GM12891 (cell line): ENCODE measurements around the gene PRPF6.

Source experiments
- POLR2A ChIP-seq: IDR thresholded peaks from 2 replicates; pipeline ENCODE4 v1.6.1; 2011; ENCODE audit warnings: low read depth, low read length, control low read depth
- TAF1 ChIP-seq: IDR thresholded peaks from 2 replicates; pipeline ENCODE4 v1.6.1; 2011; ENCODE audit warnings: low read depth, low read length, control low read depth

DNA sequence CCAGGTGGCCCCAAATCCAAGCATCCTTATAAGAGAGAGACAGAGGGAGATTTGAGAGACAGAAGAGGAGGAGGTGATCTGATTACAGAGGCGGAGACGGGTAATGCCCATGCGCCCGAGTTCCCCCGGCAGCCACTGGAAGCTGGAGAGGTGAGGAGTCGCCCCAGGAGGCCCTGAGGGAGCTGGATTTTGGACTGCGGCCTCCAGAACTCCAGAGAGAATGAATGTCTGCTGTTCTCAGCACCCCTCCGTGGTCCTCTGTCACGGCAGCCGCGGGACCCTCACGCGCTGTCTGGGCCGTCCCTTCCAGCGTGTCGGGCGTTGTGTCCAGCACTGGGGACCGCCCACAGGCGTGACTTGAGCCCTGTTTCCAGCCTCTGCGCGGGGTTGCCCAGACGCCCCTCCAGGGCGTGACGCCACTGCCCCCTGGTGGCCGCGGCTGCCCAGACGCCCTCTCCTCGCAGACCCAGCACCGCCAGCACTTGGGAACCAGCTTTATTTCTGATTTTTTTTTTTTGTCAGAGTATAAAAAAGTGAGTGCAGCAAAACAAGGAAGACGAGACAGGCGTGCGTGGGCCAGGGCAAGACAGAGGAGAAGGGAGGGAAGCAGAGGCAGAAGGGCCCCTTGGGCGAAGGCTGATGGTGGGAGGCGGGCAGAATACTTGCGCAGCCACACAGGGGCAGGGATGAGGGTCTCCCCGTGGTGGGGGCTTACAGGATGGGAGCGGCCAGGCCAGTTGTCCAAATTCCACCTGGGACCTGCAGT lies 7.1 kb upstream of the PRPF6 start:
- TF ChIP-seq POLR2A (no peak), TAF1 (no peak)
